GM18508 (cell line): ENCODE data around the gene NUTM2E.
"Not testable (repeated sequence)": the region's sequence is repeated elsewhere in the genome, so short reads cannot be mapped to it uniquely, and the experiment has no call there.

Source experiments
- ATAC-seq: cut with Tn5 transposase; IDR thresholded peaks from one replicate; pipeline ENCODE4 v1.9.1; 2021; ENCODE audit warnings: moderate number of reproducible peaks; ENCODE audit not compliant: insufficient read depth, unreplicated experiment

The NUTM2E gene

GRCh38 chr10:79862269-79862668 is 35.7 kb downstream of the NUTM2E start:
- not testable (repeated sequence) for ATAC-seq

- ATAC-seq, result not testable (repeated sequence)
These were observed 36.3 kb downstream of the NUTM2E start for GRCh38 chr10:79862803-79863202.

GRCh38 chr10:79866903-79867551 is 40.5 kb downstream of the NUTM2E start:
- not testable (repeated sequence) for ATAC-seq

GRCh38 chr10:79868023-79868422 is 41.5 kb downstream of the NUTM2E start:
- ATAC-seq, result not testable (repeated sequence)

- ATAC-seq, result not testable (repeated sequence)
These were observed 43.0 kb downstream of the NUTM2E start for GRCh38 chr10:79869439-79870097.

GRCh38 chr10:79871729-79872128 is 45.2 kb downstream of the NUTM2E start:
- ATAC-seq, result not testable (repeated sequence)
